ENCODE data around the gene NPIPB8. TPM values are rescaled to one million over a fixed set of nuclear protein-coding genes. Genes with fewer than 3 reads are reported as not detected.
"Not testable (repeated sequence)": the region's sequence is repeated elsewhere in the genome, so short reads cannot be mapped to it uniquely, and the experiment has no call there.

Gene NPIPB8
- polyA plus RNA-seq, 3 donors: 0.11 TPM; not detected in 2

- no peaks in the 10 kb centered on the region for H3K79me2 ChIP-seq (ENCODE audit: insufficient read depth, low read length)
- no peaks in the 10 kb centered on the region for H3K36me3 ChIP-seq (replicated peaks in 1 of 2; ENCODE audit: control insufficient read depth in 1 of 2, insufficient read depth in 2 of 2, low read length in 2 of 2)
- Mint-ChIP-seq H3K4me1 (peaks cover 21% of the 10 kb centered on the region), H3K27me3 (ENCODE audit: low read depth in 3 of 3) (peaks cover 0 to 6% (median 3%) of the 10 kb centered on the region in 3 donors), H3K4me3 (no peak overlapping the region), H3K36me3 (peaks cover 5 to 6% of the 10 kb centered on the region in 2 donors), H3K27ac (peak overlapping the region in 3 of 7 donors; percentile 20 to 32 (median 23)), H3K9me3 (no peaks in the 10 kb centered on the region)
- no peaks in the 10 kb centered on the region for H3K9me3 ChIP-seq (replicated peaks in 1 of 2; ENCODE audit: control insufficient read depth in 1 of 2, insufficient read depth in 1 of 2, low read length in 2 of 2)
- no peak overlapping the region for H3K9ac ChIP-seq (ENCODE audit: insufficient read depth, low read length, poor library complexity, severe bottlenecking)
- intact Hi-C loops (cut with micrococcal nuclease): no loop called here
- WGBS (ENCODE audit: insufficient coverage): 77% methylated on average over 6 of the region's 9 CpGs
- no peaks in the 10 kb centered on the region for H4K20me1 ChIP-seq (ENCODE audit: insufficient read depth, low read length)
- H3K27ac ChIP-seq (ENCODE audit: low read depth in 1 of 2, low read length in 2 of 2): no peak overlapping the region
- H3K4me3 ChIP-seq (replicated peaks in 1 of 3; ENCODE audit: low read depth in 2 of 3, low read length in 3 of 3): no peak overlapping the region
- H3K27me3 ChIP-seq (ENCODE audit: control insufficient read depth in 2 of 2, insufficient read depth in 2 of 2, low read length in 2 of 2): no peaks in the 10 kb centered on the region
- peaks cover 21 to 22% of the 10 kb centered on the region in 2 donors for H3K4me1 ChIP-seq (ENCODE audit: control insufficient read depth in 1 of 2, insufficient read depth in 2 of 2, low read length in 2 of 2)
- DNase-seq: no peak
- no peak for TF ChIP-seq CTCF (IDR thresholded peaks at IDR 0.05)
- no peak overlapping the region for H3K4me2 ChIP-seq (replicated peaks; ENCODE audit: extremely low read depth, low read length, poor library complexity, severe bottlenecking)
- peak overlapping the region; percentile 52 for H2AFZ ChIP-seq (ENCODE audit: insufficient read depth, low read depth, low read length, poor library complexity, severe bottlenecking)
Measured at GRCh38 chr16:28597692-28598261, 40.1 kb upstream of the NPIPB8 start.

- H3K4me3 Mint-ChIP-seq; H3K27ac Mint-ChIP-seq; DNase-seq; H3K9ac ChIP-seq (ENCODE audit: insufficient read depth, low read length, poor library complexity, severe bottlenecking); H2AFZ ChIP-seq (ENCODE audit: insufficient read depth, low read depth, low read length, poor library complexity, severe bottlenecking); H3K27me3 Mint-ChIP-seq (ENCODE audit: low read depth in 3 of 3); H3K79me2 ChIP-seq (ENCODE audit: insufficient read depth, low read length); H3K9me3 Mint-ChIP-seq; H3K4me3 ChIP-seq (replicated peaks in 1 of 3; ENCODE audit: low read depth in 2 of 3, low read length in 3 of 3); H3K36me3 ChIP-seq (replicated peaks in 1 of 2; ENCODE audit: control insufficient read depth in 1 of 2, insufficient read depth in 2 of 2, low read length in 2 of 2); H4K20me1 ChIP-seq (ENCODE audit: insufficient read depth, low read length); H3K9me3 ChIP-seq (replicated peaks in 1 of 2; ENCODE audit: control insufficient read depth in 1 of 2, insufficient read depth in 1 of 2, low read length in 2 of 2); H3K4me2 ChIP-seq (replicated peaks; ENCODE audit: extremely low read depth, low read length, poor library complexity, severe bottlenecking); intact Hi-C loops (cut with micrococcal nuclease); H3K27ac ChIP-seq (ENCODE audit: low read depth in 1 of 2, low read length in 2 of 2); H3K27me3 ChIP-seq (ENCODE audit: control insufficient read depth in 2 of 2, insufficient read depth in 2 of 2, low read length in 2 of 2): not testable (repeated sequence)
- no CpG with 5 or more reads among the region's 17 CpGs for WGBS (ENCODE audit: insufficient coverage)
- H3K4me1 Mint-ChIP-seq: peaks cover 27% of the 10 kb centered on the region
- peaks cover 14 to 16% of the 10 kb centered on the region in 2 donors for H3K36me3 Mint-ChIP-seq
- H3K4me1 ChIP-seq (ENCODE audit: control insufficient read depth in 1 of 2, insufficient read depth in 2 of 2, low read length in 2 of 2): peaks cover 21 to 22% of the 10 kb centered on the region in 2 donors
Measured at GRCh38 chr16:28599377-28600285, 38.2 kb upstream of the NPIPB8 start.

GRCh38 chr16:28600965-28601364, 36.9 kb upstream of the NPIPB8 start:
- DNase-seq; intact Hi-C loops (cut with micrococcal nuclease); H3K4me3 ChIP-seq (replicated peaks in 1 of 3; ENCODE audit: low read depth in 2 of 3, low read length in 3 of 3); H3K27ac ChIP-seq (ENCODE audit: low read depth in 1 of 2, low read length in 2 of 2); H3K79me2 ChIP-seq (ENCODE audit: insufficient read depth, low read length); H3K9me3 ChIP-seq (replicated peaks in 1 of 2; ENCODE audit: control insufficient read depth in 1 of 2, insufficient read depth in 1 of 2, low read length in 2 of 2); H3K4me3 Mint-ChIP-seq; H2AFZ ChIP-seq (ENCODE audit: insufficient read depth, low read depth, low read length, poor library complexity, severe bottlenecking); H3K9ac ChIP-seq (ENCODE audit: insufficient read depth, low read length, poor library complexity, severe bottlenecking); H3K27me3 ChIP-seq (ENCODE audit: control insufficient read depth in 2 of 2, insufficient read depth in 2 of 2, low read length in 2 of 2); H4K20me1 ChIP-seq (ENCODE audit: insufficient read depth, low read length); H3K9me3 Mint-ChIP-seq; H3K27ac Mint-ChIP-seq; H3K4me2 ChIP-seq (replicated peaks; ENCODE audit: extremely low read depth, low read length, poor library complexity, severe bottlenecking); H3K27me3 Mint-ChIP-seq (ENCODE audit: low read depth in 3 of 3): not testable (repeated sequence)
- Mint-ChIP-seq H3K36me3 (peaks cover 24 to 29% of the 10 kb centered on the region in 2 donors), H3K4me1 (peaks cover 27% of the 10 kb centered on the region)
- H3K36me3 ChIP-seq (replicated peaks in 1 of 2; ENCODE audit: control insufficient read depth in 1 of 2, insufficient read depth in 2 of 2, low read length in 2 of 2): peaks cover 9 to 12% of the 10 kb centered on the region in 2 donors
- 31% methylated on average over 2 of the region's 20 CpGs for WGBS (ENCODE audit: insufficient coverage)
- H3K4me1 ChIP-seq (ENCODE audit: control insufficient read depth in 1 of 2, insufficient read depth in 2 of 2, low read length in 2 of 2): peaks cover 21 to 22% of the 10 kb centered on the region in 2 donors
